ENCODE measurements around the gene RAI1. TPM values are rescaled to one million over a fixed set of nuclear protein-coding genes. Genes with fewer than 3 reads are reported as not detected.
"Not testable (repeated sequence)": the region's sequence is repeated elsewhere in the genome, so short reads cannot be mapped to it uniquely, and the experiment has no call there.

RAI1 gene, protein sequence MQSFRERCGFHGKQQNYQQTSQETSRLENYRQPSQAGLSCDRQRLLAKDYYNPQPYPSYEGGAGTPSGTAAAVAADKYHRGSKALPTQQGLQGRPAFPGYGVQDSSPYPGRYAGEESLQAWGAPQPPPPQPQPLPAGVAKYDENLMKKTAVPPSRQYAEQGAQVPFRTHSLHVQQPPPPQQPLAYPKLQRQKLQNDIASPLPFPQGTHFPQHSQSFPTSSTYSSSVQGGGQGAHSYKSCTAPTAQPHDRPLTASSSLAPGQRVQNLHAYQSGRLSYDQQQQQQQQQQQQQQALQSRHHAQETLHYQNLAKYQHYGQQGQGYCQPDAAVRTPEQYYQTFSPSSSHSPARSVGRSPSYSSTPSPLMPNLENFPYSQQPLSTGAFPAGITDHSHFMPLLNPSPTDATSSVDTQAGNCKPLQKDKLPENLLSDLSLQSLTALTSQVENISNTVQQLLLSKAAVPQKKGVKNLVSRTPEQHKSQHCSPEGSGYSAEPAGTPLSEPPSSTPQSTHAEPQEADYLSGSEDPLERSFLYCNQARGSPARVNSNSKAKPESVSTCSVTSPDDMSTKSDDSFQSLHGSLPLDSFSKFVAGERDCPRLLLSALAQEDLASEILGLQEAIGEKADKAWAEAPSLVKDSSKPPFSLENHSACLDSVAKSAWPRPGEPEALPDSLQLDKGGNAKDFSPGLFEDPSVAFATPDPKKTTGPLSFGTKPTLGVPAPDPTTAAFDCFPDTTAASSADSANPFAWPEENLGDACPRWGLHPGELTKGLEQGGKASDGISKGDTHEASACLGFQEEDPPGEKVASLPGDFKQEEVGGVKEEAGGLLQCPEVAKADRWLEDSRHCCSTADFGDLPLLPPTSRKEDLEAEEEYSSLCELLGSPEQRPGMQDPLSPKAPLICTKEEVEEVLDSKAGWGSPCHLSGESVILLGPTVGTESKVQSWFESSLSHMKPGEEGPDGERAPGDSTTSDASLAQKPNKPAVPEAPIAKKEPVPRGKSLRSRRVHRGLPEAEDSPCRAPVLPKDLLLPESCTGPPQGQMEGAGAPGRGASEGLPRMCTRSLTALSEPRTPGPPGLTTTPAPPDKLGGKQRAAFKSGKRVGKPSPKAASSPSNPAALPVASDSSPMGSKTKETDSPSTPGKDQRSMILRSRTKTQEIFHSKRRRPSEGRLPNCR (N-terminal part only)
- total RNA-seq, result 6.5 and 9.1 TPM in 2 replicates
- polyA plus RNA-seq (2012), result 11.7 TPM

DNA sequence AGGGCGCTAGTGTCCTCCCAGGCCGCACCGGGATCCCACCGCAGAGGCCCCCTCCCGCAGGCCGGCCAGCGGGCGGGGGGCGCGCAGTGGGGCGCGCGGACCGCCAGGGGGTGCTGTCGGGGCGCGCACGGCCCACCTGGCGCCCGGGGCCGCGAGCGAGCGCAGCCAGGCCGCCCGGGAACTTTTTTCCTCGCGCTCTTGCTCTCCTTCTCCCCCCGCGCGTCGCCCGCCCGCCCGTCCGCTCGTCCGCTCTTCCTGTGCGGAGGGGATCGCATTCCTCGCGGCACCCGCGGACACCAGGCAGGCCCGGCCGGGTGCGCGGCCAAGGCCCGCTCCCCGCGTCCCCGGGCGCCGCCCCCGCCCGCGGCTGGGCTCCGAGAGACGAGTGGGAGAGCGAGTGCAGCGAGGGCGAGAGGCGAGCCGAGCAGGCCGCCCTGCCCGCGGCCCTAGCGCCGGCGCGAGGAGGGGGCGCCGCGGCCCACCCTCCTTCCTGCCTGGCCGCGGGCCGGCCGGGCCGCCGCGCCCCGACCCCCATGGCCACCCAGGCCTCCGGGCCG is at the start of gene RAI1:
RAI1 (plus strand) TSS at position 272 of the 557 bp plus-strand sequence. CDS start 111,491 bp downstream, outside the sequence.
- DNase-seq (ENCODE audit: low read depth), result peak; percentile 77

DNA sequence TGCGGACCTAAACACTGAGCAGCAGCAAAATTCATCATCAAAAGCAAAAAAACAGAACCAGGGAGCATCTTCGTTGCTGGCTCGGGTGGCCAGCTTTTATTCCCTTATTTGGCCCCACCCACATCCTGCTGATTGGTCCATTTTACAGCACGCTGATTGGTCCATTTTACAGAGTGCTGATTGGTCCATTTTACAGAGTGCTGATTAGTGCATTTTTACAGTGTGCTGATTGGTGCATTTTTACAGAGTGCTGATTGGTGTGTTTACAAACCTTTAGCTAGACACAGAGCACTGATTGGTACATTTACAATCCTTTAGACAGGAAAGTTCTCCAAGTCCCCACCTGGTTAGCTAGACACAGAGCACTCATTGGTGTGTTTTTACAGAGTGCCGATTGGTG is 48.6 kb upstream of the RAI1 start:
- DNase-seq (ENCODE audit: low read depth), result not testable (repeated sequence)

DNA sequence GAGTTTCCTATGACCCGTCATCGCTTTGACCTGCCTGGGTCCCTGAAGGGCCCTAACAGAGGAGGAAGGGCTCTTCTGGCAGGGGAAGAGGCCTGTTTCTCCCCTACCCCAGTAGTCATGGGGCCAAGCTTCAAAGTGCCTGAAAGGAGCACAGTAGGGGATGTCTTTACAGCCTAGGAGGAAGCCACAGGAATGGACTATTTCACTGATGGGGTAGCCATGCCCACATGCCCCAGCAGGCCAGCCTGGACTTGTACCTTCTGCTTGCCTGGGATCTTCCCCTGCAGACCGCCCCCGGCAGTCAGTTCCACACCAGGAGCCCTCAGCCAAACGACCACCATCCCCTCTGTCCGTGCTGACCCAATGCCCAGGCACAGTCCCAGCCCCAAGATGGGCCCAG is 47.9 kb upstream of the RAI1 start:
- no peak for DNase-seq (ENCODE audit: low read depth)

DNA sequence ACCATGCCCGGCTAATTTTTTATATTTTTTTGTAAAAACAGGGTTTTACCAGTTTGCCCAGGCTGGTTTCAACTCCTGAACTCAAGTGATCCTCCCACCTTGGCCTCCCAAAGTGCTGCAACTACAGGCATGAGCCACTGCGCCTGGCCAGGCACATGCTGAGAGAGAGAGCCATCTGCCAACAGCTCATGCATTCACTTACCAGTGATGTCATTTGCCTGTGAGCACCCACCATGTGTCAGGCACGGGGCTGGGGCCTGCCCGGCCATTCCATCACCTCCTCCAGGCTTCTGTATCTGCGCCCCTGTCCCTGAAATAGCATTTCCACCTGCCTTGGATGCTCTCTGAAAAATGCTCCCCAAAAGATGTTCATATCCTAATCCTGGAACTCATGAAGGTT is 46.1 kb upstream of the RAI1 start:
- no peak for DNase-seq (ENCODE audit: low read depth)

DNA sequence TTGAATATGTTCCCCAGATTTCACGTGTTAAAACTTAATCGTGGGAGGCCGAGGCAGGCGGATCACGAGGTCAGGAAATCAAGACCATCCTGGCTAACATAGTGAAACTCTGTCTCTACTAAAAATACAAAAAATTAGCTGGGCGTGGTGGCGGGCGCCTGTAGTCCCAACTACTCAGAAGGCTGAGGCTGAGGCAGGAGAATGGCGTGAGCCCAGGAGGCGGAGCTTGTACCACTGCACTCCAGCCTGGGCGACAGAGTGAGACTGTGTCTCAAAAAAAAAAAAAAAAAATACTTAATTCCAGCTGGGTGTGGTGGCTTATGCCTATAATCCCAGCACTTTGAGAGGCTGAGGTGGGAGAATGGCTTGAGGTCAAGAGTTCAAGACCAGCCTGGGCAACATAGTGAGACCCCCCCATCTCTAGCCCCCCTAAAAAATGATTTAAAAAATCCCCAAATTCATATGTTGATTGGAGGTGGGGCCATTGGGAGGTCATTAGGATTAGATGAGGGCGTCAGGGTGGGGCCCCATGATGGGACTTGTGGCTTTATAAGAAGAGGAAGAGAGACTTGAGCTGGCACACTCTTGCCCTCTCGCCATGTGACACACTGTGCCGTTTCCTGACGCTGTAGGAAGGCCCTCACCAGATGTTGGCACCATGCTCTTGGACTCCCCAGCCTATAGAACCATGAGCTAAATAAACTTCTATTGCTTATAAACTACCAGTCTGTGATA is 45.6 kb upstream of the RAI1 start:
- not testable (repeated sequence) for DNase-seq (ENCODE audit: low read depth)

DNA sequence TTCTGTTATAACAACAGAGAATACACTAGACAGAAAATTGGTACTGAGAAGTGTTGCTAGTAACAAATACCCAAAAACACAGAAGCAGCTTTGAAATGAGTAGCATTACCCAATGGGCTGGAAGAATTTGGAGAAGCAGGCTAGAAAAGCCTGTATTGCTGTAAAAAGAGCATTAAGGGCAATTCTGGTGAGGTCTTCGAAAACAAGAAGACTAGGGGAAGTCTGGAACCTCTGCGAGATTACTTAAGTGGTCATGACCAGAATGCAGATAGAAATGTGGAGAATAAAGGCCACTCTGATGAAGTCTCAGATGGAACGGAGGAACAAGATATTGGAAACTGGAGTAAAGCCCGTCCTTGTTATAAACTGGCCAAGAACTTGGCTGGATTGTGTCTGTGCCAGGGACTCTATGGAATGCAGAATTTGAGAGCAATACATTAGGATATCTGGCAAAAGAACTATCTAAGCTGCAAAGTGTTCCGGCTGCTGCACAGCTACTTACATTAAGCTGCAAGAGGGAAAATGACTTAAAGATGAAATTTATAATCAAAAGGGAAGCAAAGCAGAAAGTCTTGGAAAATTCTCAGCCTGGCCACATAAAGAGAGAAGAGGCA is 44.9 kb upstream of the RAI1 start:
- no peak for DNase-seq (ENCODE audit: low read depth)

DNA sequence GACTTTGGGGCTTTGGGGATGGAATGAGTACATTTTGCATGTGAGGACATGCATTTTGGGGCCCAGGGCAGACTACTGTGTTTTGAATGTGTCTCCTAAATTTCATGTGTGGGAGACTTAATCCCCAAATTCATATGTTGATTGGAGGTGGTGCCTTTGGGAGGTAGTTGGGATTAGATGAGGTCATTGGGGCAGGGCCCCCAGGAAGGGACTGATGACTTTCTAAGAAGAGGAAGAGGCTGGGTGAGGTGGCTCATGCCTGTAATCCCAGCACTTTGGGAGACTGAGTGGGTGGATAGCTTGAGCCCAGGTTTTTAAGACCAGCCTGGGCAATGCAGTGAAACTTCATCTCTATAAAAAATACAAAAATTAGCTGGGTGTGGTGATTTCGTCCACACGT is 42.8 kb upstream of the RAI1 start:
- DNase-seq (ENCODE audit: low read depth), result no peak

DNA sequence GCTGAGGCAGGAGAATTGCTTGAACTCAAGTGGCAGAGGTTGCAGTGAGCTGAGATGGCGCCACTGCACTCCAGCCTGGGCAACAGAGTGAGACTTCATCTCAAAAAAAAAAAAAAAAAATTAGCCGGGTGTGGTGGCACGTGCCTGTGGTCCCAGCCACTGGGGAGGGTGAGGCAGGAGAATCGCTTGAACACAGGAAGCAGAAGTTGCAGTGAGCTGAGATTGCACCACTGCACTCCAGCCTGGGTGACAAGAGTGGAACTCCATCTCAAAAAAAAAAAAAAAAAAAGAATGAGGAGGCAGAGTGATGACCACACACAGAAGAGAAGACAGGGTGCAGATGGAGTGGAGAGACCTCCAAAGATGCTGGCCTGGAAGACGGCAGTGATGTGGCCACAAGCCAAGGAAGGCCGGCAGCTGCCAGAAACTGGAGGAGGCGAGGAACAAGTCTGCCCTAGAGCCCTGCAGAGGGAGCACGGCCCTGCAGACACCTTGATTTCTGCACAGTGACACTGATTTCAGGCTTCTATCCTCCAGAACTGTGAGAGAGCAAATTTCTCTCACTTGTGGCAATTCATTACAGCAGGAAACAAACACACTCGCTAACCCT is 41.5 kb upstream of the RAI1 start:
- not testable (repeated sequence) for DNase-seq (ENCODE audit: low read depth)

DNA sequence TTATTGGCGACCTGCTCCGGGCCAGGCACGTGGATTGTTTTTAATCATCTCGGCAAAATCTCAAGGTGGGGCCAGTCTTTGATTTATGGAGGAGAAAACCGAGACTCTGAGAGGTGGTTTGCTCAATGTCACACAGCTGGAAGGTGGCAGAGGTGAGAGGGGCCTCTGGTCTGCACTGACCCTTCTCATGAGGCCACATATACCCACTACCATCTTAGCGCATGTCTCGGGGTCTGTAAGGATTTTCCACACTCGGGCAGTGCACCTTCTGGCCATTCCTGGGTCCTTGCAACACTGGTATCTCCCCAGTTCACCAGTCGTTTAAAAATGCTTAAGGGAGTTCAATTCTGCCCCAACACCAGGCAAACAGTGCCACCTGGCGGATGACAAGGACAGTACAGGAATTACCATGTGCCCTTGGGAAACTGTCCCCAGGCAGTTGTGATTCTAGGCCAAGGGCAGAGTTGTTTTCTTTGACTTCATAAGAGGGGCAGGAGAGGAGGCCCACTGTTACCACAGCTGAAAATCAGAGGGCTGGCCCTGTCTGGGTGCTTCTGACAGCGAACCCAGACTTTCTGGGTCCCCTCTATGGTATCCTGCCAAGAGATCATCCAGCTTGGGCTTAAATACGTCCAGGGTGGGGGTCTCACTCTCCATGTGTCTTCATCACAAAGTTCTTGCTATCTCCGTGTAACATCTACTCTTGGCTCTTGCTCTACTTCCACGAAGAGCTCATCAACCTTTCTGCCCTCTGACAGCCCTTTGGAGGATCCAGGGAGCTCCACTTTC is 39.4 kb upstream of the RAI1 start:
- peak; percentile 86 for DNase-seq (ENCODE audit: low read depth)

DNA sequence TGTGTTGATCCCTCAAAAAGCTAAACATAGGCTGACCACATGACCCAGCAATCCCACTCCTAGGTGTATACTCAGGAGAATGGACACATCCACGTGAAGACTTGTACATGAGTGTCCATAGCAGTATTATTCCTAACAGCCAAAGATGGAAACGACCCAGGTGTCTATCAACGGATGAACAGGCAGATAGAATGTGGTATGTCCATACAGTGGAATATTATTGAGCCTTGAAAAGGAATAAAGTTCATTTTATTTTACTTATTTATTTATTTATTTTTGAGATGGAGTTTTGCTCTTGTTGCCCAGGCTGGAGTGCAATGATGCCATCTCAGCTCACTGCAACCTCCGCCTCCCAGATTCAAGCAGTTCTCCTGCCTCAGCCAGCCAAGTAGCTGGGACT is 36.1 kb upstream of the RAI1 start:
- DNase-seq (ENCODE audit: low read depth), result not testable (repeated sequence)

DNA sequence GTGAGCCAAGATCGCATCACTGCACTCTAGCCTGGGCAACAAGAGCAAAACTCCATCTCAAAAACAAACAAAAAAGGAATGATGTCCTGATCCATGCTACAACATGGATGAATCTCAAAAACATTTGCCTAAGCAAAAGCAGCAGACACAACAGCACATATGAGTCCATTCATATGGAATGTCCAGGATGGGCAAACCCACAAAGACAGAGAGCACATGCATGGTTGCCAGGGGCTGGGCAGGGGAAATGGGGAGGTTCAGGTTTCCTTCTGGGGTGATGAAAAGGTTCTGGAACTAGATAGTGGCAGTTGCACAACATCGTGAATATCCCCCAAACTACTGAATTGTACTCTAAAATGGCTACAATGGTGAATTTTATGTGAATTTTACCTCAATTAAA is 35.3 kb upstream of the RAI1 start:
- no peak for DNase-seq (ENCODE audit: low read depth)

DNA sequence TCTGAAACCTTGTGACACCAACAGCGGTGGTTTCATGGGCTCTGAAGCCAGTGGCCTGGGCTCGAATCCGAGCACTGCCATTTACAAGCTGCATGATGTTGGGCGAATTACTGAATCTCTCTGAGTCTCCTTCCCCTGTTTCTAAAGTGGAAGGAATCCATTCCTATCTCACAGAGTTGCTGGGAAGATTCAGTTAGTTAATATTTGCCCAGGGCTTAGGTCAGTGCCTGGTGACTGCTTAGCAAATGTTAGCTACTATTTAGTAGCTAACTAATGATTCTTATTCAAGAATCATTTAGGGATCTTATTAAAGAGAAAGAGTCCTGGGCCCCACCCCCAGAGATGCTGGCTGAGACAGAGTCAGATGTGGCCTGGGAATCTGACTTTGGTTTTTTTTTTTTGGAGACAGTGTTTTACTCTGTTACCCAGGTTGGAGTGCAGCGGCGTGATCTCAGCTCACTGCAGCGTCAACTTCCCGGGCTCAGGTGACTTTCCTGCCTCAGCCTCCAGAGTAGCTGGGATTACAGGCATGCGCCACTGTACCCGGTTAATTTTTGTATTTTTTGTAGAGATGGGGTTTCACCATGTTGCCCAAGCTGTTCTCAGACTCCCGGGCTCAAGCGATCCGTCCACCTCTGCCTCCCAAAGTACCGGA is 33.6 kb upstream of the RAI1 start:
- no peak for DNase-seq (ENCODE audit: low read depth)

DNA sequence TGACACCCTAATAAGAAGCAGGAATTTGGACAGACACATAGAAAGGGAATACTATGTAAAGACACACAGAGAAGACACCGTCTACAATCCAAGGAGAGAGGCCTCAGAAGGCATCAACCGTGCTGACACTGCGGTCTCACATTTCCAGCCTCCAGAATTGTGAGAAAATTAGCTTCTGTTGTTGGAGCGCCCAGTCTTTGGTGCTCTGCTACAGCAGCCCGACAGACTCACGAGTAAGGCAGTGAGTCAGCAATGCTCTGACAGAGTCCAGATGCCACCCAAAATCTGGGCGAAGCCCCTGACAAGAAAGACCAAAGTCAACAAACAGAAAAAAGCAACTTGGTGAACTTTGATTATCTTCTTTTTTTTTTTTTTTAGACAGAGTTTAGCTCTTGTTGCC is 32.5 kb upstream of the RAI1 start:
- no peak for DNase-seq (ENCODE audit: low read depth)

DNA sequence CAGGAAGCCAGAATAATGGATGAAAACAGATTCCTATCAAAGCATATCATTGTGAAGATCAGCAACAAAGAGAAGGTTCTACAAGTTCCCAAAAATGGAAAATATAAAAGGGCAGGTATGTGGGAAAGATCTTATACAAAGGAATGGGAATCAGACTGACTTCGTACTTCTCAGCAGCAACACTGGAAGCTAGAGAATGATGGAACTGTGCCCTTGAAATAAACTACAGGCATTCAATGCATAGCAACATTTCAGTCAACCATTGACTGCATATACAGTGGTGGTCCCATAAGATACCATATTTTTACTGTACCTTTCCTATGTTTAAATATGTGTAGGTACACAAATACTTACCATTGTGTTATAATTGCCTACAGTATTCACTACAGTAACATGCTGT is 30.3 kb upstream of the RAI1 start:
- no peak for DNase-seq (ENCODE audit: low read depth)

DNA sequence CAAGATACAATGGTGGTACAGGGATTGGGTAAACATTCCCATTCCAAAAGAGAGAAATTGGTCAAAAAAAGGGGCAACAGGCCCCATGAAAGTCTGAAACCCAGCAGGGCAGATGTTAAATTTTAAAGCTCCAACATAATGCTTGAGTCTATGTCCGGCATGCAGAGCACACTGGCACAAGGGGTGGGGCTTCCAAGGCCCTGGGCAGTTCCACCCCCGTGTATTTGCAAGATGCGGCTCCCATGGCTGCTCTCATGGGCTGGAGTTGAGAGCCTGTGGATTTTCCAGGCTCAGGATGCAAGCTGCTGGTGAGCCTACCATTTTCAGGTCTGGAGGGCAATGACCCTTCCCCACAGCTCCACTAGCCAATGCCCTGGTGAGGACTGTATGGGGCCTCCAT is 27.9 kb upstream of the RAI1 start:
- no peak for DNase-seq (ENCODE audit: low read depth)

DNA sequence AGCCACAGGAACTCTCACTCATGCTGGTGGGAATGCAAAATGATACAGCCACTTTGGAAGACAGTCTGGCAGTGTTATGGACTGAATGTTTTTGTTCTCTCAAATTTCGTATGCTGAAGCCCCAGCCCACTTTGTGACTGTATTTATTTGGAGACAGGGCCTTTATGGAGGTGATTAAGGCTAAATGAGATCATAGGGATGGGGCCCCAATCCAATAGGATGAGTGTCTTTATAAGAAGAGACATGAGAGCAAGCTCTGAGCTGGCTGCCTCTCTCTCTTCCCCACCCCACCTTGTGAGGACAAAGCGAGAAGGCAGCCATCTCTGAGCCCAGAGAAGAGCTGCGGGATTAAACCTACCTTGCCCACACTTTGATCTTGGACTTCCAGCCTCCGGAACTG is 21.9 kb upstream of the RAI1 start:
- no peak for DNase-seq (ENCODE audit: low read depth)

DNA sequence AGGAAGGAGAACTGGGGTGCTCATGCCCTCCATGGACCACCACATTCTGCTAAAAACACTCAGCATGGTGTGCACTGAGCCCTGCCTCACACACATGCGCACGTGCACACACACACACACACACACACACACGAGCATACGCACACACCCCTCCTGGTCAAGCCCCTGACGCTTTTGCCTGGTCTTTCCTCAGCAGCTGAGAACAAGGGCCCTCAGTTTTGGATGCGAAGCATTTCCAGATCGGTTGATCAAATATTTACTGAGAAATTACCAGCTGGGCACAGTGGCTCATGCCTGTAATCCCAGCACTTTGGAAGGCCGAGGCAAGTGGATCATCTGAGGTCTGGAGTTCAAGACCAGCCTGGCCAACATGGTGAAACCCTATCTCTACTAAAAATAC is 20.1 kb upstream of the RAI1 start:
- no peak for DNase-seq (ENCODE audit: low read depth)

DNA sequence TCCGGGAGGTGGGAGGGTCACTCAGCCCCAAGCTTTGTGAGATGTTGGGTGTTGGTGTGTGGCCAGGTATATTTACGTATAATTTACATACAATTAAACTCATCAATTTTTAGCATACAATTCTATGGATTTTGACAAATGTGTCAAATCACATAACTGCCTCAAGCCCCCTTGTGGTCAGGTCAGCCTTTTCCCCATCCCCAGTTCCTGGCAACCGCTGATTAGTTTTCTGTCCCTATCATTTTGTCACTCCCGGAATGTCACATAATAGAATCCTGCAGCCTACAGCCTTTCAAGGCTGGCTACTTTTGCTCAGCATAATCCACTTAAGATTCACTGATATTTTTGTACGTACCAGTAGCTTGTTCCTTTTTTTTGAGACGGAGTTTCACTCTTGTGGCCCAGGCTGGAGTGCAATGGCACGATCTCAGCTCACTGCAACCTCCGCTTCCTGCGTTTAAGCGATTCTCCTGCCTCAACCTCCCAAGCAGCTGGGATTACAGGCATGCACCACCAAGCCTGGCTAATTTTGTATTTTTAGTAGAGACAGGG is 19.3 kb upstream of the RAI1 start:
- DNase-seq (ENCODE audit: low read depth), result no peak
